ENCODE results near the gene GNL3.
A peak's percentile ranks its signal among the peaks of the same experiment; 100 is the strongest.

GNL3 gene

GRCh38 chr3:52688266-52688665 lies 2.4 kb downstream of the GNL3 start:
- DNase-seq (ENCODE audit: low spot score), result no peak

GRCh38 chr3:52689151-52689550 lies 3.3 kb downstream of the GNL3 start:
- DNase-seq (ENCODE audit: low spot score), result no peak

GRCh38 chr3:52690560-52690959 lies 4.7 kb downstream of the GNL3 start:
- no peak for DNase-seq (ENCODE audit: low spot score)

GRCh38 chr3:52693071-52693470 lies 7.2 kb downstream of the GNL3 start:
- DNase-seq (ENCODE audit: low spot score), result no peak

- no peak for DNase-seq (ENCODE audit: low spot score)
These were observed 8.8 kb downstream of the GNL3 start for GRCh38 chr3:52694528-52695189.

- DNase-seq (ENCODE audit: low spot score), result no peak
These were observed 10.2 kb downstream of the GNL3 start for GRCh38 chr3:52695798-52696671.

- no peak for DNase-seq (ENCODE audit: low spot score)
These were observed 11.2 kb downstream of the GNL3 start for GRCh38 chr3:52696830-52697631.

GRCh38 chr3:52697632-52697965 lies 11.8 kb downstream of the GNL3 start:
- no peak for DNase-seq (ENCODE audit: low spot score)

- no peak for DNase-seq (ENCODE audit: low spot score)
These were observed 17.5 kb downstream of the GNL3 start for GRCh38 chr3:52703341-52703740.

GRCh38 chr3:52704611-52705437 lies 19.0 kb downstream of the GNL3 start:
- no peak for DNase-seq (ENCODE audit: low spot score)

- DNase-seq (ENCODE audit: low spot score), result no peak
These were observed 19.5 kb downstream of the GNL3 start for GRCh38 chr3:52705438-52705687.

- peak; percentile 82 for DNase-seq (ENCODE audit: low spot score)
These were observed 20.2 kb downstream of the GNL3 start, which contains the start of the genes GLT8D1 and SPCS1 for GRCh38 chr3:52705688-52706686. GLT8D1 (minus strand) TSS chr3:52705791; CDS start chr3:52700460, 5,331 bp downstream. SPCS1 (plus strand) TSS chr3:52706106; CDS start chr3:52706247, 141 bp downstream.

- no peak for DNase-seq (ENCODE audit: low spot score)
These were observed 21.8 kb downstream of the GNL3 start for GRCh38 chr3:52707585-52707984.

GRCh38 chr3:52710512-52710911 lies 24.7 kb downstream of the GNL3 start:
- DNase-seq (ENCODE audit: low spot score), result no peak

- no peak for DNase-seq (ENCODE audit: low spot score)
These were observed 26.7 kb downstream of the GNL3 start for GRCh38 chr3:52712291-52713212.

- no peak for DNase-seq (ENCODE audit: low spot score)
These were observed 28.8 kb downstream of the GNL3 start for GRCh38 chr3:52714335-52715302.

- no peak for DNase-seq (ENCODE audit: low spot score)
These were observed 30.0 kb downstream of the GNL3 start for GRCh38 chr3:52715714-52716305.

- DNase-seq (ENCODE audit: low spot score), result no peak
These were observed 33.8 kb downstream of the GNL3 start for GRCh38 chr3:52719618-52720017.

Data from pons (tissue), 1 donor.